Left ventricle myocardium inferior (tissue), 1 donor: ENCODE results near the gene LASP1NB.

Experiments
- DNase-seq: peaks from one replicate; pipeline ENCODE4 v3.0.0-alpha.2; 2020
- H3K27ac ChIP-seq: fragments of 200-600 bp; replicated peaks from 2 replicates; pipeline ENCODE4 v1.8.0; 2021
- H3K27me3 ChIP-seq: fragments of 200-600 bp; 2 replicates; pipeline ENCODE4 v1.8.0; 2021; ENCODE audit warnings: low read depth
- H3K36me3 ChIP-seq: fragments of 200-600 bp; 2 replicates; pipeline ENCODE4 v1.8.0; 2021
- H3K4me1 ChIP-seq: fragments of 200-600 bp; 2 replicates; pipeline ENCODE4 v1.8.0; 2021
- H3K4me3 ChIP-seq: fragments of 200-600 bp; 2 replicates; pipeline ENCODE4 v1.8.0; 2021; ENCODE audit warnings: mild to moderate bottlenecking, moderate library complexity
- H3K9me3 ChIP-seq: fragments of 200-600 bp; replicated peaks from 2 replicates; pipeline ENCODE4 v1.8.0; 2021
- intact Hi-C: fragments of 100-400 bp; cut with micrococcal nuclease; formaldehyde crosslinking; loops from one replicate; pipeline ENCODE4 v1.11.0; 2022
- TF ChIP-seq, protein P1 (sequence below): fragments of 200-600 bp; IDR thresholded peaks from 2 replicates; pipeline ENCODE4 v1.8.0; 2021; ENCODE audit warnings: antibody characterized with exemption, mild to moderate bottlenecking, borderline replicate concordance
- donor health status: DM: no; HTN: yes; CAD: no; lungs with severe emphysema.

The LASP1NB gene

GRCh38 chr17:38958326-38958725 lies 32.9 kb downstream of the LASP1NB start:
- Histone ChIP-seq H3K27me3 (no peaks in the 10 kb centered on the region), H3K9me3 (no peaks in the 10 kb centered on the region), H3K4me3 (no peak overlapping the region), H3K4me1 (no peaks in the 10 kb centered on the region), H3K36me3 (no peaks in the 10 kb centered on the region), H3K27ac (no peak overlapping the region)
- intact Hi-C loops, result no loop called here
- DNase-seq, result no peak
- TF ChIP-seq, protein P1, sequence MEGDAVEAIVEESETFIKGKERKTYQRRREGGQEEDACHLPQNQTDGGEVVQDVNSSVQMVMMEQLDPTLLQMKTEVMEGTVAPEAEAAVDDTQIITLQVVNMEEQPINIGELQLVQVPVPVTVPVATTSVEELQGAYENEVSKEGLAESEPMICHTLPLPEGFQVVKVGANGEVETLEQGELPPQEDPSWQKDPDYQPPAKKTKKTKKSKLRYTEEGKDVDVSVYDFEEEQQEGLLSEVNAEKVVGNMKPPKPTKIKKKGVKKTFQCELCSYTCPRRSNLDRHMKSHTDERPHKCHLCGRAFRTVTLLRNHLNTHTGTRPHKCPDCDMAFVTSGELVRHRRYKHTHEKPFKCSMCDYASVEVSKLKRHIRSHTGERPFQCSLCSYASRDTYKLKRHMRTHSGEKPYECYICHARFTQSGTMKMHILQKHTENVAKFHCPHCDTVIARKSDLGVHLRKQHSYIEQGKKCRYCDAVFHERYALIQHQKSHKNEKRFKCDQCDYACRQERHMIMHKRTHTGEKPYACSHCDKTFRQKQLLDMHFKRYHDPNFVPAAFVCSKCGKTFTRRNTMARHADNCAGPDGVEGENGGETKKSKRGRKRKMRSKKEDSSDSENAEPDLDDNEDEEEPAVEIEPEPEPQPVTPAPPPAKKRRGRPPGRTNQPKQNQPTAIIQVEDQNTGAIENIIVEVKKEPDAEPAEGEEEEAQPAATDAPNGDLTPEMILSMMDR, result no peak

DNA sequence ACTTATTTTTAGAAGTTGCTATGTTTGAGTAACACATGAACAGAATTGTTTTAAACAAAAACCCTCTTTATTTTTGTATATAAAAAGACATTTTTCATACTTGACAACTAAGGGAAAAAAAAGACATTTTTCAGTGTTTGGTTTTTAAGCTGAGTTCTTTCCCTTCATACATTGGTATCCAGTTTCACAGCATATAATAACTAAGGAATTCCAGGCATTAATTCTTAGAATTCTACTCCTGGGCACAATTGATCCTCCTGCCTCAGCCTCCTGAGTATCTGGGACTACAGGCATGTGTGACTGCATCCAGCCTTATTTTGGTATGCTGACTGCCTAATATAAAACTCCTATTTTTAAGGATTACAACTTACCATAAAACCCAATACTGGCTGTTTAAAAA lies 33.3 kb downstream of the LASP1NB start:
- TF ChIP-seq, protein P1, result no peak
- Histone ChIP-seq H3K9me3 (no peaks in the 10 kb centered on the region), H3K36me3 (no peaks in the 10 kb centered on the region), H3K27ac (no peak overlapping the region), H3K27me3 (no peaks in the 10 kb centered on the region), H3K4me3 (no peak overlapping the region), H3K4me1 (no peaks in the 10 kb centered on the region)
- no peak for DNase-seq
- intact Hi-C loops, result no loop called here

DNA sequence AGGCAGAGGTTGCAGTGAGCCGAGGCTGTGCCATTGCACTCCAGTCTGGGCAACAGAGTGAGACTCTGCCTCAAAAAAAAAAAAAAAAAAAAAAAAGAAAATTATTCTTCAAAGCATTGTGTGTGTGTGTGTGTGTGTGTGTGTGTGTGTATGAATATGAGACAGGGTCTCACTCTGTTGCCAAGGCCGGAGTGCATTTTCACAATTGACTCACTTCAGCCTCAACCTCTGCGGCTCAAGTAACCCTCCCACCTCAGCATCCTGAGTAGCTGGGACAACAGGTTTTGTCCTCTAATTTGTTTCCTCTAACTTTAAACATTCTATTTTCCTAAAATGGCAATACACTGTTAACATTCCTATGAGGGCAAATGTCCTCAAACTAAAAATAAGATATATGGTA lies 34.1 kb downstream of the LASP1NB start:
- no peak for DNase-seq
- no peaks in the 10 kb centered on the region for H3K4me1 ChIP-seq
- no peaks in the 10 kb centered on the region for H3K27me3 ChIP-seq
- intact Hi-C loops, result no loop called here
- TF ChIP-seq, protein P1, result no peak
- H3K4me3 ChIP-seq, result no peak overlapping the region
- H3K27ac ChIP-seq, result no peak overlapping the region
- no peaks in the 10 kb centered on the region for H3K36me3 ChIP-seq
- H3K9me3 ChIP-seq, result no peaks in the 10 kb centered on the region

- no peak overlapping the region for H3K4me3 ChIP-seq
- H3K9me3 ChIP-seq, result no peaks in the 10 kb centered on the region
- H3K27me3 ChIP-seq, result no peaks in the 10 kb centered on the region
- DNase-seq, result no peak
- TF ChIP-seq, protein P1, result no peak
- intact Hi-C loops, result no loop called here
- H3K27ac ChIP-seq, result no peak overlapping the region
- no peaks in the 10 kb centered on the region for H3K36me3 ChIP-seq
- H3K4me1 ChIP-seq, result no peaks in the 10 kb centered on the region
These were observed 35.0 kb downstream of the LASP1NB start for GRCh38 chr17:38960402-38960801.

DNA sequence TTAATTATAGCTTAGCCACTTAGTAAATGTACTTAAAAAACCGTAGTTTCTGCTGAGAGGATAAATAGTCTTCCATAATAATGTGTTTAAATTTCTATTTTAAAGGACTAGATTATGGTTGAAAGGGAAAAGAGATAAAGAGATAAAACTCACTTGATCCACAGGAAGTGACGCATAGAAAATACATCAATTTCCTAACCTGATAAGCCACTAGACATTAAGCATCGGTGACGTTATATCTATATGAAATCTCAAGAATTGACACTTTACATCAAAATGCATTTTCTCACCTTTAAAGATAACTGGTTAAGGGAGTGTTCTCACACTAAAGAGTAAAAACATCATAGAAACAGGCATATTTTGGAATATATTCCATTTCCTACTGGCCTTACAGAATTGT lies 36.0 kb downstream of the LASP1NB start:
- H3K27me3 ChIP-seq, result no peaks in the 10 kb centered on the region
- no peak for DNase-seq
- TF ChIP-seq, protein P1, result no peak
- H3K4me1 ChIP-seq, result no peaks in the 10 kb centered on the region
- intact Hi-C loops, result no loop called here
- H3K36me3 ChIP-seq, result no peaks in the 10 kb centered on the region
- no peak overlapping the region for H3K4me3 ChIP-seq
- H3K27ac ChIP-seq, result no peak overlapping the region
- no peaks in the 10 kb centered on the region for H3K9me3 ChIP-seq

GRCh38 chr17:38967290-38967738 lies 41.9 kb downstream of the LASP1NB start, which contains the start of gene FBXO47:
Gene FBXO47 (minus strand): TSS chr17:38967403. CDS start chr17:38963025, 4,378 bp downstream.
- TF ChIP-seq, protein P1, result peak; percentile 57
- H3K4me3 ChIP-seq, result peak within 1 kb of the TSS; percentile 54
- intact Hi-C loops, result no loop called here
- peaks cover 4% of the 10 kb centered on the region for H3K4me1 ChIP-seq
- DNase-seq, result peak; percentile 94
- H3K9me3 ChIP-seq, result no peaks in the 10 kb centered on the region
- H3K27me3 ChIP-seq, result no peaks in the 10 kb centered on the region
- H3K27ac ChIP-seq, result peak within 1 kb of the TSS; percentile 85
- H3K36me3 ChIP-seq, result no peaks in the 10 kb centered on the region
